PC-3 (cell line): ENCODE data around the gene SCN8A. TPM values are rescaled to one million over a fixed set of nuclear protein-coding genes. Genes with fewer than 3 reads are reported as not detected.

Source experiments
- ATAC-seq: fragments of 200-7000 bp; cut with Tn5 transposase; 2 replicates; pipeline ENCODE4 v1.9.1; 2020; ENCODE audit warnings: mild to moderate bottlenecking, moderate library complexity
- BruUV-seq: library from RNA; stranded (reverse); fragments of 400-500 nt; replicated peaks from 2 replicates; lab custom pipeline; 2021; lab: Mats Ljungman, UMichigan
- CTCF ChIA-PET: fragments of 300-600 bp; sonication (Branson Sonifier 250); formaldehyde crosslinking; loops from one replicate; lab custom pipeline; 2022; ENCODE audit warnings: antibody characterized with exemption; lab: Charles Lee
- POLR2A ChIA-PET: fragments of 300-600 bp; sonication (Branson Sonifier 250); formaldehyde crosslinking; loops from one replicate; lab custom pipeline; 2022; ENCODE audit warnings: antibody characterized with exemption; ENCODE audit not compliant: unreplicated experiment; lab: Charles Lee
- DNase-seq: peaks from one replicate; pipeline ENCODE4 v3.0.0-alpha.2; 2015
- H2AFZ ChIP-seq: fragments of 300-600 bp; sonication (generic); 2 replicates; pipeline ENCODE4 v1.6.0; 2016; ENCODE audit warnings: antibody characterized with exemption, low read length
- H3F3A ChIP-seq: fragments of 300-600 bp; sonication (generic); one replicate; pipeline ENCODE4 v1.6.0; 2017; ENCODE audit warnings: antibody characterized with exemption, low read length, control low read depth, mild to moderate bottlenecking; ENCODE audit not compliant: unreplicated experiment
- H3K27ac ChIP-seq: fragments of 300-600 bp; sonication (generic); 2 replicates; pipeline ENCODE4 v1.5.1; 2016; ENCODE audit warnings: mild to moderate bottlenecking, low read length
- H3K27me3 ChIP-seq: fragments of 300-600 bp; sonication (generic); 2 replicates; pipeline ENCODE4 v1.6.1; 2016; ENCODE audit warnings: low read length, mixed read lengths
- H3K36me3 ChIP-seq: fragments of 300-600 bp; sonication (generic); 2 replicates; pipeline ENCODE4 v1.6.1; 2016; ENCODE audit warnings: low read depth, mixed run types, low read length, mixed read lengths
- H3K4me1 ChIP-seq: fragments of 300-600 bp; sonication (generic); 2 replicates; pipeline ENCODE4 v1.5.1; 2016; ENCODE audit warnings: low read length; ENCODE audit not compliant: insufficient read depth
- H3K4me2 ChIP-seq: fragments of 300-600 bp; sonication (generic); 2 replicates; pipeline ENCODE4 v1.6.0; 2016; ENCODE audit warnings: low read length
- H3K4me3 ChIP-seq: fragments of 300-600 bp; sonication (generic); 2 replicates; pipeline ENCODE4 v1.5.1; 2016; ENCODE audit warnings: mild to moderate bottlenecking, low read length, mixed read lengths
- H3K79me2 ChIP-seq: fragments of 300-600 bp; sonication (generic); 2 replicates; pipeline ENCODE4 v1.6.1; 2017; ENCODE audit warnings: low read length, mixed read lengths
- H3K9ac ChIP-seq: fragments of 300-600 bp; sonication (generic); 2 replicates; pipeline ENCODE4 v1.6.0; 2016; ENCODE audit warnings: mild to moderate bottlenecking, low read length
- H3K9me2 ChIP-seq: fragments of 300-600 bp; sonication (generic); replicated peaks from 2 replicates; pipeline ENCODE4 v1.6.1; 2016; ENCODE audit warnings: mixed run types, low read length, mixed read lengths
- H3K9me3 ChIP-seq: fragments of 300-600 bp; sonication (generic); 2 replicates; pipeline ENCODE4 v1.6.1; 2016; ENCODE audit warnings: low read length, mixed read lengths
- H4K20me1 ChIP-seq: fragments of 300-600 bp; sonication (generic); 2 replicates; pipeline ENCODE4 v1.6.1; 2016; ENCODE audit warnings: low read length, mixed read lengths
- CTCF ChIP-seq: fragments of 300-600 bp; sonication (generic); conservative IDR thresholded peaks from 2 replicates; pipeline ENCODE4 v1.5.1; 2017; ENCODE audit warnings: antibody characterized with exemption, low read depth, mild to moderate bottlenecking, low read length
- EZH2 ChIP-seq: fragments of 300-600 bp; sonication (generic); IDR thresholded peaks from one replicate; pipeline ENCODE4 v1.6.1; 2017; ENCODE audit warnings: antibody characterized with exemption, mild to moderate bottlenecking, low read length; ENCODE audit not compliant: unreplicated experiment
- EZH2phosphoT487 ChIP-seq: fragments of 300-600 bp; sonication (generic); IDR thresholded peaks from 2 replicates; pipeline ENCODE4 v1.6.1; 2018; ENCODE audit warnings: mild to moderate bottlenecking, antibody characterized with exemption, low read length, borderline replicate concordance
- intact Hi-C: fragments of 100-400 bp; cut with micrococcal nuclease; formaldehyde crosslinking; loops from 2 replicates; pipeline ENCODE4 v1.9.0; 2023
- total RNA-seq: library from RNA; depleted of rRNA; stranded (reverse); fragments of >200 nt; gene quantifications from 2 replicates; pipeline ENCODE4 v1.2.3, GENCODE V29; 2014

Gene SCN8A
- total RNA-seq, 1 experiment from 2014 or later, result 12.7 TPM

GRCh38 chr12:51730745-51731144 lies 139.7 kb downstream of the SCN8A start:
- H3K9ac ChIP-seq, result no peak overlapping the region
- H3K4me1 ChIP-seq, result no peaks in the 10 kb centered on the region
- H3K4me3 ChIP-seq, result no peak overlapping the region
- no peak overlapping the region for H3K27ac ChIP-seq
- no peaks in the 10 kb centered on the region for H4K20me1 ChIP-seq
- ATAC-seq (no peak), DNase-seq (no peak)
- no peak overlapping the region for H2AFZ ChIP-seq
- H3K79me2 ChIP-seq, result no peaks in the 10 kb centered on the region
- H3K36me3 ChIP-seq, result peaks cover 18% of the 10 kb centered on the region; the same call in 1 of the 2 replicates
- ChIA-PET CTCF (no interaction called here), POLR2A (no interaction called here)
- no peaks in the 10 kb centered on the region for H3K9me2 ChIP-seq
- no peak overlapping the region for H3K4me2 ChIP-seq
- H3F3A ChIP-seq, result no peaks in the 10 kb centered on the region
- H3K27me3 ChIP-seq, result no peaks in the 10 kb centered on the region
- BruUV-seq, result no TSS peak
- H3K9me3 ChIP-seq, result peaks cover 9% of the 10 kb centered on the region; the same call in 1 of the 2 replicates
- TF ChIP-seq CTCF, result no peak
- TF ChIP-seq EZH2, result no peak
- TF ChIP-seq EZH2phosphoT487, result no peak
- intact Hi-C loops, result no loop called here

GRCh38 chr12:51740536-51740935 lies 149.5 kb downstream of the SCN8A start:
- no peaks in the 10 kb centered on the region for H3K9me2 ChIP-seq
- TF ChIP-seq EZH2phosphoT487 (no peak), EZH2 (no peak), CTCF (no peak)
- no peak for ATAC-seq
- H3K4me3 ChIP-seq, result no peak overlapping the region
- H3K36me3 ChIP-seq, result 0 out of 2 replicates have a peak, but pooled peaks cover 2% of the 10 kb centered on the region
- H3K79me2 ChIP-seq, result no peaks in the 10 kb centered on the region
- CTCF ChIA-PET, result no interaction called here
- no peaks in the 10 kb centered on the region for H3K9me3 ChIP-seq
- H3K27me3 ChIP-seq, result no peaks in the 10 kb centered on the region
- H3F3A ChIP-seq, result no peaks in the 10 kb centered on the region
- BruUV-seq, result no TSS peak
- H2AFZ ChIP-seq, result no peak overlapping the region
- POLR2A ChIA-PET, result no interaction called here
- no peaks in the 10 kb centered on the region for H4K20me1 ChIP-seq
- no peak overlapping the region for H3K27ac ChIP-seq
- DNase-seq, result no peak
- no peak overlapping the region for H3K9ac ChIP-seq
- H3K4me2 ChIP-seq, result no peak overlapping the region
- intact Hi-C loops, result no loop called here
- no peaks in the 10 kb centered on the region for H3K4me1 ChIP-seq

- Histone ChIP-seq H4K20me1 (no peaks in the 10 kb centered on the region), H3F3A (no peaks in the 10 kb centered on the region), H3K4me1 (no peaks in the 10 kb centered on the region), H3K9me2 (no peaks in the 10 kb centered on the region), H3K36me3 (peaks cover 9% of the 10 kb centered on the region; the same call in 1 of the 2 replicates), H3K4me2 (no peak overlapping the region), H3K79me2 (no peaks in the 10 kb centered on the region), H2AFZ (no peak overlapping the region), H3K9ac (no peak overlapping the region), H3K9me3 (no peaks in the 10 kb centered on the region), H3K4me3 (no peak overlapping the region), H3K27ac (no peak overlapping the region), H3K27me3 (no peaks in the 10 kb centered on the region)
- ATAC-seq (no peak), DNase-seq (no peak)
- no peak for TF ChIP-seq EZH2
- TF ChIP-seq EZH2phosphoT487, result no peak
- TF ChIP-seq CTCF, result no peak
- ChIA-PET POLR2A (no interaction called here), CTCF (interaction anchor here (0.6 kb wide), 1 partner anchor 142 kb away, joined by 4 read pairs; no protein-coding TSS in a partner anchor)
- intact Hi-C loops, result no loop called here
- no TSS peak for BruUV-seq
Observed at GRCh38 chr12:51744235-51744634, 153.2 kb downstream of the SCN8A start.
